ENCODE results near the gene WNT3A.
"Not testable (repeated sequence)": the region's sequence is repeated elsewhere in the genome, so short reads cannot be mapped to it uniquely, and the experiment has no call there.

- TF ChIP-seq CTCF, POLR2A (IDR thresholded peaks at IDR 0.05): not testable (repeated sequence)
Measured at GRCh38 chr1:227971216-227971615, 35.6 kb upstream of the WNT3A start.
